DMS153 treated with DMSO at 0.1 percent for 48 hours (cell line): ENCODE measurements around the gene TMEM267.
"Not testable (repeated sequence)": the region's sequence is repeated elsewhere in the genome, so short reads cannot be mapped to it uniquely, and the experiment has no call there.

Experiments
- DNase-seq: peaks from one replicate; lab custom pipeline; 2025; ENCODE audit not compliant: unreplicated experiment; lab: John Stamatoyannopoulos, UW

TMEM267 gene, protein sequence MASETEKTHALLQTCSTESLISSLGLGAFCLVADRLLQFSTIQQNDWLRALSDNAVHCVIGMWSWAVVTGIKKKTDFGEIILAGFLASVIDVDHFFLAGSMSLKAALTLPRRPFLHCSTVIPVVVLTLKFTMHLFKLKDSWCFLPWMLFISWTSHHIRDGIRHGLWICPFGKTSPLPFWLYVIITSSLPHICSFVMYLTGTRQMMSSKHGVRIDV

DNA sequence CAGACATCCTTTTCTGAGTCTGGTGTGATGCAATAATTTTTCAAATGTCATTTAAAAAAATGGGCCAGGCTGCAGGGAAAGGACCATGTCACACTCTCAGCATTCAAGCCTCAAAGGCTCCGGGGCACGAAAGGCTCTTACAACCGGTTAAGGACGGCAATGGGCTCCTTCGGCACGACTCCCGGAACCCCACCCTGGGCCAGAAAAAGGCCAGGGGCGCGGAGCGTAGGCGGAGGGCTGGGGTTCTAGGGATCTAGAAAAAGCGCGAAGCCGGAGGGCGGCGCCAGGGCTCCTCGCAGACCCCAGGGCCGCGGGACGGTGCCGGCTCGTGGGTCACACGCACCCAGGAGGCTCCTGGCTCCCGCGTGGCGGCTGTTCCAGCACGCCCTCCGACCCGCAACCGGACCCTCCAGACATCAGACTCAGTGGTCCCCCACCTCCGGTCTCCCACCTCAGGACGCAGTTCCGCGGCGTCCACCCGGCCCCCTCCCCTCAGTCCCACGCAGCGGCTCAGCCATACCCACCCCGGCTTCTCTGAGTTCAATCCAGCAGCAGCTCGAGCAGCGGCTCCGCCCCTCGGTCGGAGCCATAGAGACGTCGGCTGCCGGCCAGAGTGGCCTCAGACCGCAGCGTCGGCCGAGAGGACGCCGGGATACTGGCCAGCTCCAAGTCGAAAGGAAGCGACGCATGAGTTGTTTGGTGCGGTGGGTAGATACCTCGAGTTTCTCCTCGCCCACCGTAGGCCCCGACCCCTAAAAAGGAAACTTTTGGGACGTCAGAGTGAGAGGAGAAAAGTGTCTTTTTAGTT, at the start of gene TMEM267:
Gene TMEM267 (minus strand): TSS at position 568 of the 808 bp plus-strand sequence. CDS start 29,896 bp downstream, outside the sequence.
- DNase-seq = peak; percentile 90

DNA sequence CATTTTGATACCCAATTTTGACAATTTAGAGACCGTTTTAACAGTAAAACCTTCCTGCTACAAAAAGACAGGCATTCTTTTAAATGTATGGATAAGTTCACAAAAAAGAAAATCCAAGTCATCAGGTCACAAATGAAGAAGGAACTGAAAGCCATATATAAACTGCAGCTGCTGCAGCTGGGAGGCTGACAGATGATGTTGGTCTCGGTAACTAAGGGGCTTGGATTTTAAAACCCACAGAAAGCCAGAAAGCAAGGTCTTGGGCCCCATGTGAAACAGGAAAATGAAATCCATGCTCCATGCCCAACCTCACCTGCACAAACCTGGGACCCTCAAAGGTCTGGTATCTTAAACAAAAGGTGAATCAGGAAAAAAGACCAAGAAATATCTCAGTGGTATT, 47.0 kb upstream of the TMEM267 start:
- no peak for DNase-seq

DNA sequence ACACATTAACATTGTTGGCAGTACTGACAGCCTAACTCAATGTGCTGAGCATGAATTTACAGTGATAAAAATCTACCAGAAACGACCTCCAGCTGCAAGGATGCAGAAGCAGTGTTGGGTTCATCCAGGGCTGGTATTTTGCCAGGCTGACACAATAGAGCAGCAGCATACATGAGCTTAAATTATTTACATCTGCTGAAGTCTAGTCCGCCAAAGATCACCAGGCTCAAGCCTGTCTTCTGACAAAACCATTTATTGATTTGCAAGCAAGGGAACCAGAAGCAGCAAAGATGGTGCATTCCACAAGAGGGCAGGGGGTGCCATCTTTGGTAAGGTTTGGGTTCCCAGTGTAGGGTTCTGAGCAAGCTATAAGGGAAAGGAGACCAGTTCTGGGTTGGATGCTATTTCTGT, 40.0 kb upstream of the TMEM267 start:
- DNase-seq = no peak

- no peak for DNase-seq
Measured at GRCh38 chr5:43520615-43521014, 37.0 kb upstream of the TMEM267 start.

DNA sequence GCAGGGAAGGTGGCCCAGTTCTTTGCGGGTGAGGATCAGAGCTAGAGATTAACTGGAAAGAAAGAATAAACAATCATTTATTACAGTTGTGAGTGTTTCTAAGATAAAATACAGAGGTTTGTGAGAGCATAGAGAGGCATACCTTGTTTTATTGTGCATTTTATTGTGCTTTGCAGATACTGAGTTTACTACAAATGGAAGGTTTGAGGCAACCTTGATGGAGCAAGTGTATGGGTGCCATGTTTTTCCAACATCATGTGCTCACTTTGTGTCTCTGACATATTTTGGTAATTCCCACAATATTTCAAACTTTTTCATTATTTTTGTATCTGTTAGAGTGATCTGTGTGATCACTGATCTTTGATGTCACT, 32.0 kb upstream of the TMEM267 start:
- peak; percentile 30 for DNase-seq

DNA sequence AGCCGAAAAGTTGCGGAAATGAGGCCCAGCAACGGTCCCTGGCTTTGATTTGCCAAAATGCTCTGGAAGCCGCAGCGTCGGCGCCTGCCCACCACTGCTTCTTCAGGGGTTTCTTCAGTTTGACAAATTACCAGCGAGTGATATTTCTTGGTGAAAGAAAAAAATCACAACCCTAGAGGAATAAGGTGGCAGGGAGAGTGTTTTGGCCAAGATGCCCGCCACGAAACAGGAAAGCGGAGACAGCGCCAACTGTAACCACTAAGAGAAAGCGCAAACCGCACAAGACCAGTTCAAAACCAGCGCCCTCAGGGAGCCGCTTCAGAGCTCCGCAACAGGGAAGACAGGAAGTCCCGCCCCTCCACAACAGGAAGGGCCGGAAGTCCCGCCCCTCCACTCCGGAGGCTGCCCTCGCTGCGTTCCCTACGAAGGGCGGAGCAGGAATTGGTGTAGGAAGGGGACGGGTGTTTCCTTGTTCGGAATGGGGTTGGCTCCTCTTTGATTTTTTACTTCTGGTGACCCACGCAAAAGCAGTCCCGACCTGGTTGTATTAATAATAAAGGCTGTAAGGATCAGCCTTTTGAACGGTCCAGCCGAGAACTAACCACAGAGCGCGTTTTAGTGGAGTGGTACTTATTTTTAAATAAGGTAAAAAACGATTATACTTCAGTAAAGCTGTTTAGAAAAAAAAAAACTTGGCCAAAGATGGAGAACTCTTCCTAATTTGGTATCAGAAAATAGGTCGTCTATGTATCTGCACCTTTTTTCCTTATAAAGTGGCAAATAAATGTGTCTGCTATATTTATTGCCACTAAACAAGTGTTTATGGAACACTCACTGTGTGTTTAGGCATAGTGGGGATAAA, 31.4 kb upstream of the TMEM267 start, which contains the start of gene C5orf34:
Gene C5orf34 (minus strand): TSS at position 333 of the 862 bp plus-strand sequence. CDS start 5,809 bp downstream, outside the sequence.
- peak; percentile 98 for DNase-seq

GRCh38 chr5:43514471-43514815, 30.8 kb upstream of the TMEM267 start:
- DNase-seq = peak; percentile 60

DNA sequence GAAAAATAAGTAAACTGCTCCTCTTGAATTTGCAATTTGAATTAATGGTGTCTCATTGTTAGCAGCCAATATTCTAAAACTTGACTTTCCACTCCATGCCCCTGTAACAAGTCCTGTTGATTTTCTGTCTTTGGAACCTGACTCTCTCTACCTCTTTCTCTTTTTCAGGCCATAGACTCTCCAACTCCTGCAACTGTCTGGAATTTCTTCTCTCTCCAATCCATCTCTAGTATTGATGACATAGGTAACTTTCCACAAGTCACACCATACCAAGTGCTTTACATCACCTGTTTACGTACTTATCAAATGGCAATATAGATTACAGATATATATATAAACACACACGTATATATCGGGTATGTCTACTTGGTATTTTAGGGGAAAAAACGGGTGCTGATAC, 30.4 kb upstream of the TMEM267 start:
- no peak for DNase-seq

- DNase-seq = not testable (repeated sequence)
Measured at GRCh38 chr5:43511062-43511461, 27.4 kb upstream of the TMEM267 start.

GRCh38 chr5:43498581-43498980, 14.9 kb upstream of the TMEM267 start:
- DNase-seq = no peak

- DNase-seq = no peak
Measured at GRCh38 chr5:43497311-43498104, 13.8 kb upstream of the TMEM267 start.

DNA sequence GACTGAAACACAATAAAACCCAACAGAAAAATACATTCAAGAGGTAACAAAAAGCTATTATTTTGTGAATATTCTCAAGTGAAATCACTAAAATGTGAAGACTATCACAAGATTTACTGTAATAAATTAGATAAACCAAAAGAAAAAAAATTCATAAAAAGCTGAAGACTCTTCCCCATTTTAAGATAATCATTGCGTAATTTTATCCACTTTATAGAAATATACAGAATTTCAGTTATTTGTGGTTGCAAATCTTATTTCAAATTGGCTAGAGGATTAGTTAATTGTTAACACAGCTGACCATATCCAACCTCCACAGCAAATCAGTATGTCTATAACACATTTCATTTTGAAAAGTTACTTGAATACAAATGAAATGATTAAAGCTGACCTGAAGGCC, 7.7 kb upstream of the TMEM267 start:
- DNase-seq = no peak

GRCh38 chr5:43486353-43486752, 2.7 kb upstream of the TMEM267 start:
- DNase-seq = no peak

DNA sequence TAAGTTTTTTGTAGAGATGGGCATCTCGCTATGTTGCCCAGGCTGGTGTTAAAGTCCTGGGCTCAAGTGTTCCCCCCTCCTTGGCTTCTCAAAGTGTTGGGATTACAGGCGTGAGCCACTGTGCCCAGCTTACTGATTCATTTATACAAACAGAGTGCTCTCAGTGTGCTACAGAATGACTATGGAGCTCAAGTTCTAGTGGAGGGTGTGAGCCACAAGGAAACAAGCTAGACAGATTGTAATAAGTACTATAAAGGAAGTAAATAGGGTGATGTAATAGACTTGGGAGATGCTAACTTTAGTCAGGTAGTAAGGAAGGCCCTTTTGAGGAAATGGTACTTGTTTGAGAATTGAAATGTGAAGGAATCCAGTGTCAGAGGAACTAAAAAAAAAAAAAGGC, 1.7 kb upstream of the TMEM267 start:
- no peak for DNase-seq

- peak; percentile 92 for DNase-seq
Measured at GRCh38 chr5:43484106-43484849, 613 bp upstream of the TMEM267 start.

DNA sequence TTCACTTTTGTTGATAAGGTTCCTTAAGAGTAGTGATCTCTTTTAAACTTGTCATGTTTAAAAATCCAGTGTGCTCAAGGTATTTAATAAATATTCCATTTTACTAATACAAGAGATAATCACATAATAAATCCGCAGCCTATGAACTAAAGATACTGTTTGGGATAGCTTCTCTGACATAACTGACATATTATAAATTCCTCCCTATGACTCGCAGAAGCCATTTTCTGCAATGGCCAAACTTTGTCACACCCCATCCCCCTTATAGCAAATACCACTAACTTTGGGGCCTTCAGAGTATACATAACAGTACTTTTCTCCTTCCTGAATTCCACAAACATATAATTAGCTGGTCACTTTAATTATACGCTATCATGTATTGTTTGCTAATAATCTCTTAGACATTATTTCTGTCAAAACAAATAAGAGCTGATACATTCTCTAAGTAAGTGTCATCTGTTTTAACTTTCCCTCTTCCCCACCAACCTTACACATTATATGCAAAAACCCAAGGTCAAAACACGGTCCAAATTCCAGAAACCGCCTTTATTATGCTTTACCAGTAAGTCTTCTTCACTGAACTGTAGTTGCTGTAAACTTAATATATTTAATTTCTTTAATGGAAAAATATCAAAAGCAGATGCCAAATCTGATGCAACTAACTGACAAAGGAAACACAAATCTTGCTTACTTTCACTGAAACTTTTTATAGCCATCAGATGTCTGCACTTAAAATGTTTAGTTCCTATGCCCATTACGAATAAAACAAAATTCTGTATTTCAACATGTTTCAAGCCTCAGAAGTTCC, 971 bp downstream of the TMEM267 start:
- no peak for DNase-seq

DNA sequence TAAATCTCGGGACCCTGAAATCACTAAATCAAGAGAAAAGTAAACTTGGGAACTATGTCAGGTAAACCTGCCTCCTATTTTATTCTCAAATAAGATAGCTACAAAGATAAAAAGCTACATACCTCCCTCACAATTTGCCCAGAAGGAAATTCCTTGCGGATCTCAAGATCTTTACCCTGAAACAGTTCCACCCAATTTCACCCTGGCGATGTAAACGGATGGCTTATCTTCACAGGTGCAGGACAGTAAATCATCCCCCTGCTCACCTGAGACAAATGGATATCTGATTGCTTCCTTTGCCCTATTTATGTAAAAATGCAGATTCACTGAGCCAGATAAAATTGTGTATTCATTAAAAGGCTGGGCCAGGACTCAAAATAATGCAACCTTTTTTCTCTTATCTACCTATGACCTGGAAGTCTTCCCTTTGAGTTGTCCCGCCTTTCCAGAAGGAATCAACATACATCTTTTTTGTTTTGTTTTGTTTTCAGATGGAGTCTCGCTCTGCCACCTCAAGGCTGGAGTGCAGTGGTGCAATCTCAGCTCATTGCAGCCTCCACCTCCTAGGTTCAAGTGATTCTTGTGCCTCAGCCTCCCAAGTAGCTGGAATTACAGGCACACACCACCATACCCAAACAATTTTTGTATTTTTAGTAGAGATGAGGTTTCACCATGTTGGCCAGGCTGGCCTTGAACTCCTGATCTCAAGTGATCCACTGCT, 13.8 kb downstream of the TMEM267 start:
- DNase-seq = no peak

GRCh38 chr5:43467100-43467499, 16.6 kb downstream of the TMEM267 start:
- no peak for DNase-seq

- DNase-seq = not testable (repeated sequence)
Measured at GRCh38 chr5:43465455-43465854, 18.2 kb downstream of the TMEM267 start.
